ENCODE data around the gene DDX24.

Gene DDX24, protein sequence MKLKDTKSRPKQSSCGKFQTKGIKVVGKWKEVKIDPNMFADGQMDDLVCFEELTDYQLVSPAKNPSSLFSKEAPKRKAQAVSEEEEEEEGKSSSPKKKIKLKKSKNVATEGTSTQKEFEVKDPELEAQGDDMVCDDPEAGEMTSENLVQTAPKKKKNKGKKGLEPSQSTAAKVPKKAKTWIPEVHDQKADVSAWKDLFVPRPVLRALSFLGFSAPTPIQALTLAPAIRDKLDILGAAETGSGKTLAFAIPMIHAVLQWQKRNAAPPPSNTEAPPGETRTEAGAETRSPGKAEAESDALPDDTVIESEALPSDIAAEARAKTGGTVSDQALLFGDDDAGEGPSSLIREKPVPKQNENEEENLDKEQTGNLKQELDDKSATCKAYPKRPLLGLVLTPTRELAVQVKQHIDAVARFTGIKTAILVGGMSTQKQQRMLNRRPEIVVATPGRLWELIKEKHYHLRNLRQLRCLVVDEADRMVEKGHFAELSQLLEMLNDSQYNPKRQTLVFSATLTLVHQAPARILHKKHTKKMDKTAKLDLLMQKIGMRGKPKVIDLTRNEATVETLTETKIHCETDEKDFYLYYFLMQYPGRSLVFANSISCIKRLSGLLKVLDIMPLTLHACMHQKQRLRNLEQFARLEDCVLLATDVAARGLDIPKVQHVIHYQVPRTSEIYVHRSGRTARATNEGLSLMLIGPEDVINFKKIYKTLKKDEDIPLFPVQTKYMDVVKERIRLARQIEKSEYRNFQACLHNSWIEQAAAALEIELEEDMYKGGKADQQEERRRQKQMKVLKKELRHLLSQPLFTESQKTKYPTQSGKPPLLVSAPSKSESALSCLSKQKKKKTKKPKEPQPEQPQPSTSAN

DNA sequence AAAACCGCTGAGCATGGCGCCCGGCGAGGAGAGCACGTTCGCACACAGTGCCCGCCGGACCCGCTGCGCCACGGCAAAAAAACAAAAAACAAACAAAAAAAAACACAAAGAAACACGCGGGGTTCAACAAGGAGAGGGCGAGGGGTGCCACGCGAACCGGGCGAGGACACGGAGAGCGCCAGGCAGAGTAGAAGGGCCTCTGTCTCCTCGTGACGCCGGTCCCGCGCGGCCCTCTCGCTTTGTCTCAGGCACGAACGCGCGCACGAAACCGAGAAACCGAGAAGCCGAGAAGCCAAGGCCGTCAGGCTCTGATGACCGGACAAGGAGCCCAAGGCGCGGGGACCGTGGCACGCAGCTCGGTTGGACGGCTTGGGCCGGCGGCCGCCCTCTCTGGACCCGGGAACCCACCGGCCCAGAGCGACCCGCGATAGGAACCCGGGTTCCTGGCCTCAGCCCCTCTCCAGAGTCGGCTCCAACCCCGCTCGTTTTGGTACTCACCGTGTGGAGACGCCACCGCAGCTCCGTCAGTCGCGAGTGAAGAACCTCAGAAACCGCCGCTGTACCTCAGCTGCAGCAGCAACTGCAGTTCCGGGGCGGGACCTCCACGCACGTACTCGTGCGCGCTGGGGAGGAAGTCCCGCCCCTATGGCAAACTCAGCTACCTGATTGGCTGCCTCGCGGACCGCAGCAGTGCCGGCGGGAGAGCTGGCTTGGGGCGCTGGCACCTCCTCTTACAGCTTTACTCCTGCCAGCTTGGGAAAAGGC is at the start of gene DDX24, which contains the start of gene IFI27L1:
Gene DDX24 (minus strand): TSS at position 582 of the 765 bp plus-strand sequence. CDS start 1,460 bp downstream, outside the sequence.
Gene IFI27L1 (plus strand): TSS at position 690 of the 765 bp plus-strand sequence. CDS start 15,628 bp downstream, outside the sequence.
- DNase-seq (ENCODE audit: low read depth in 2 of 2) = peak; percentile 88 to 94

DNA sequence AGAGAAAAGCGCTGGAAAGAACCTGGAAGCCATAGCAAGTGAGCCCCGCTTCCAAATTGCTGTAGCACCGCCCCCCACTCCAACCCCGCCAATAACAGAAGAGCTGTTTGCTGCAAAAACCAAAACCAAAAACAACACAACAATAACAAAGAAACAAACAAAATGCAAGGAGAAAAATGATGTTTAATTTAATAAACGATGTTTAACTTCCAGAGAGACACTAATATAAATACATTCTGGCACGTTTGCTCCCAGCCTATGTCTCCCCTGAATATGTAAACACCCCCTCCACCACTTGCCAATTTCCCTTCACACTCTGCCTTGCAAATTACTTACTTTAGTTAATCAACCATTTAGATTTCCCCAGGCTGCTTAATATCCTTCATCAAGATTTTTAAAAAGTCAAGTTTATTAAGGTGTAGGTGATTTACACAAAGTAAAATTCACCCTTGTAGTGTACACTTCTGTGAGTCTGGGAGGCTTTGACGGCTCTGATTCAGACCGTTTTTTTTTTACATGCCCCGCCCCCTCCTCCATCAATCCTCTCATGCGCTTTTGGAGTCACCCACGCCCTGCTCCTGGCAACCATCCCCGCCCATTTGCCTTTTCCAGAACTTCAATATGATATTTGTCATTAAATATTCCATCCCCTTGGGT is 48.9 kb upstream of the DDX24 start:
- DNase-seq (ENCODE audit: low read depth in 2 of 2) = no peak

DNA sequence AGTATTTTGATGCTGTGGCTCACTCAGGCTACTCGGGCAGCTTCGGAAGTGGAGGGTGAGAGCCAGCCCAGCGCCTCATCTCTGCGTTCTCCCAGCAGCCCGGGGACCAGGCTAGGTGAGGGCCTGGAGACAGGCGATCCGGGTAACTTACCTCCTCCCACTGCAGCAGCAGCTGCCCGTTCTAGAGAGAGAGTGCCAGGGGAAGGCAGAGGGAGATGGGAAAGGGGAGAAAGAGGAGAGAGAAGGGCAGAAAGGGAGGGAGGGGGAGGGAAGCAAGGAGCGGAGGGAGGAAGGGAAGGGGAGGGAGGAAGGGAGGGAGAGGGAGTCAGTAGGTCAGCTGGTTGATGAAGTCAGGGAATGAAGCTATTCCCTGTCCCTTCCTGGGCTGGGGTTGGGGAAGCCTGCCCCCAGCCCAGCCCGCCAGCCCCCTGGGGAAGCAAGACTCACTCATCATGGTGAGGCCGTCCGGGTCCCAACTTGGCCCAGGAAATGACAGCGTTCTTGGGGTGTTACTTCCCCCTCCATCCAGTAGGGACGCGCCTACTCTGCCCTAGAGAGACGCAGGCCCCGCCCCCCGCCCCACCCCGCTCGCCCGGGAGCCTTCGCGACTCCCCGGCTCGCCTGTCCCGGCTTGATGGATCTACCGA is 48.2 kb upstream of the DDX24 start, which contains the start of gene IFI27L2:
Gene IFI27L2 (minus strand): TSS at position 494 of the 647 bp plus-strand sequence. CDS start 40 bp downstream, at position 454.
- peak; percentile 10 to 33 for DNase-seq (ENCODE audit: low read depth in 2 of 2)

DNA sequence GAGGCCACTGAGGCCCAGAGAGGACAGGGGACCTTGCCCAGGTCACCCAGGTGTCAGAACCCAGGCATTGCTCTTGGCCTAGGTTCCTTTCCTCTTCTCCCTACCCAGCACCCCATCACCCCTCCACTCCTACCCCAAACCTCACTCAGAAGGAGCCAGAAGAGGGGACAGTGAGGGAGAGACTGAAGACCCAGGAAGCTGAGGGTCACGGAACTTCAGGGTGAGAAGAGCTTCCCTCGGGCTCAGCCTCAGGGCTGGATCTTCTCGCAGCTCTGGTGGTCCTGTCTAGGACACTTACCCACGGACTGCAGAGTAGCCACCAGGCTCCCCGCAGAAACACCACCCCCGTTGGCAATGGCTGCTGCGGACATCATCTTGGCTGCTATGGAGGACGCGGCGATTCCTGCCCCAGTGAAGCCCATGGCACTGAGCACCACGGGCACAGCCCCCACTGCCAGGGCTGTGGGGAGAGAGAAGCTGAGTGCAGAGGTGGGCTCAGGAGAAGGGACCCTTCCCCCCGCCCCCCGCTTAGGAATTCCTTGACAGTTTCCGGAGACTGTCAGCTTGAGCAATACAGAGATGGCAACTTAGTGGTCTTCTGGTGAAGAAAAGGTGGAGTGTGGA is 47.3 kb upstream of the DDX24 start:
- no peak for DNase-seq (ENCODE audit: low read depth in 2 of 2)

DNA sequence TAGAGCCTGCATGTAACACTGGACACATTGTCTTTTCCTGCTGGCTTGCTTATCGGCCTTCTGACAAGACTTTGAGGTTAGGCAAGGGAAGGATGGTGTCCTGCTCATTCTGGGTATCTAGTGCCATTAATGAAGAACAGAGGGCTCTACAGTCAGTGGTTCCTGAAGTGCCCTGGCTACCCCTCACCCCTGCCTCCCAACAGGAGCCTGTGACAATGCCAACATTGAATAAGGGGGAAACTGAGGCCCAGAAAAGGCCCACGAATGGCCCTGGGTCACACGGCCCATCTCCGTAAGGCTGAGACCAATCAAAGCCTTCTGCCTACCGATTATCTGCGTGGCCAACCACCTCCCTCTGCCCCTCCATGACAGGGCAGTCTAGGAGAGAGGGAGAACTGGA is 46.3 kb upstream of the DDX24 start:
- DNase-seq (ENCODE audit: low read depth in 2 of 2) = no peak

DNA sequence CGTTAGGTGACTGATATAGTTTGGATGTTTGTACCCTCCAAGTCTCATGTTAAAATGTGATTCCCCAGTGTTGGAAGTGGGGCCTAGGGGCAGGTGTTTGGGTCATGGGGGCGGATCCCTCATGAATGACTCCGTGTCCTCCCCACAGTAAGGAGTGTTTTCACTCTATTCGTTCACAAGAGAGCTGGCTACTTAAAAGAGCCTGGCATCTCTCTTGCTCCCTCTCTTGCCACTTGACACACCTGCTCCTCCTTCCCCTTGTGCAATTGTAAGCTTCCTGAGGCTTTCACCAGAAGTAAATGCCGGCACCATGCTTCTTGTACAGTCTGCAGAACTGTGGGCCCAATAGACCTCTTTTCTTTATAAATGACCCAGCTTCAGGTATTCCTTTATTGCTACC is 45.8 kb upstream of the DDX24 start:
- no peak for DNase-seq (ENCODE audit: low read depth in 2 of 2)

DNA sequence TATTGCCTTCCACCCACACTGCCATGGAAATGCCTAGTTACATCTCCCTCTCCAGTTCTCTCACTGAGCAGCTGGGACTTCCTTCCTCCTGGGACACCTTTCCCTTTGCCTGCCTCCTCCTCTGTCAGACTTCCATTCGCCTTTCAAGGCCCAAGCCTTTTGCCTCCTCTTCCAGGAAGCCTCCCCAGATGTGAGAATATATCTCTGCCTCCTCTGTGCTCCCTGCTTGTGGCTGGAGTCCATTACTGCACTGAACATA is 45.3 kb upstream of the DDX24 start:
- no peak for DNase-seq (ENCODE audit: low read depth in 2 of 2)

DNA sequence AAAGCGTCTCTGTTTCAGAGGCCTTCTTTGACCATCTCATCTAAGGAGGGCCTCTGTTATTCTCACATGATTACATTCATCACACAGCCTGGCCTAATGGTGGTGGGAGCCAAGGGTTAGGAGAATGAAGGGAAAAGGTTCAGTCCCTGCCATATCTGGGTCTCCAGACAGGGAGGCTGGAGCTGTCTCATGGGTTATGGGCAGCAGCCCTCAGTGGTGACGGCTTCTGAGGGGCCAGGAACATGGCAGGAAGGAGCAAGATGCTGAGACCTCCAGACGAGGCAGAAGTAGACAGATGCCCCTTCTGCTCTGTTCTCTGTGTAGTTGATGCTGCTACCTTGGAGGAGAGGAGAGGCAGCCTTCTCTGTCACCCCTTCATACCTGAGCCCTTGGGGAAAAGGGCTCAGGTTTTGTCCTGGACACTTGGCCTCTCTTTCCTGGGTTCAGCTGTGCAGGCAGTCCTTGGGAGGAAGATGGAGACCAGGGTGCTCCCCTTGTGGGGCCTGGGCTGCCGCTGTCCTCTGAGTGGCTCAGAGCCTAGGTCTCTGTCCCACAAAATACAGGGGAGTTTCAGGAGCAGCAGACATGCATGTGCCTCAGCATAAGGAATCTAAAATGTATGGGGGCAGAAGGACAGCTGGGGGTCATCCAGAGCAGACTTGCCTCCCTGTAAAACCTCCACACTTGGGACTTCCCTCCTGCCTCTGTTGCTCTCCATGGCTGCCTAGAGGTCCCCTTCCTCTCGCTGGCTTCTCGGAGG is 44.8 kb upstream of the DDX24 start:
- DNase-seq (ENCODE audit: low read depth in 2 of 2) = no peak

DNA sequence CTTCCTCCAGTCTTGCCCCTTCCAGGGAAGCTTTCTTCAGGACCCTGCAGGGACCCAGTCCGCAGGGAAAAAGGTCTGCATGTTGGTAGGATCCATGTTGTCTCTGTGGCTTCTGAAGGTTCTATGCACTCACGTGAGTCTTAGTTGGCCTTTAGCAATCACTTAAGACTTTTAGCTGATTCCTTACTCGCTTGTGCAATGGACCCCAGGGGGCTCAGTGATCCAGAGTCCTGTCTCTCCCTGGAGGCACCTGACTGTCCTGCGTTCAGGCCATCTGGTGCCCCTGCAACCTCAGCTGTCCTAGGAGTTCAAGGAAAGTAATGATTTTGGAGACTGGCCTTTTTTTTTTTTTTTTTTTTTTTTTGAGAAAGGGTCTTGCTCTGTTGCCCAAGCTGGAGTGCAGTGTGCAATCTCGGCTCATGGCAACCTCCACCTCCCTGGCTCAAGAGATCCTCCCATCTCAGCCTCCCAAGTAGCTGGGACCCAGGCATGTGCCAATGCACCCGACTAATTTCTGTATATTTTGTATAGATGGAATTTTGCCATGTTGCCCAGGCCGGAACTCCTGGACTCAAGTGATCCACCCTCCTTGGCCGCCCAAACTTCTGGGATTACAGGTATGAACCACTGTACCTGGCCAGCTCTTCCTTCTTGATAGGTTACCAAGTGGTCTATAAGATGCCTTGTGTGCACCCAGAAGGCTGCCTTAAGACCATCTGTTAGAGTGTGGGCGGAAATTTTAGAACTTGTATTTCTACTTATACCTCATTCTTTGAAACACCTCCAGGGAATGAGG is 43.8 kb upstream of the DDX24 start:
- no peak for DNase-seq (ENCODE audit: low read depth in 2 of 2)

DNA sequence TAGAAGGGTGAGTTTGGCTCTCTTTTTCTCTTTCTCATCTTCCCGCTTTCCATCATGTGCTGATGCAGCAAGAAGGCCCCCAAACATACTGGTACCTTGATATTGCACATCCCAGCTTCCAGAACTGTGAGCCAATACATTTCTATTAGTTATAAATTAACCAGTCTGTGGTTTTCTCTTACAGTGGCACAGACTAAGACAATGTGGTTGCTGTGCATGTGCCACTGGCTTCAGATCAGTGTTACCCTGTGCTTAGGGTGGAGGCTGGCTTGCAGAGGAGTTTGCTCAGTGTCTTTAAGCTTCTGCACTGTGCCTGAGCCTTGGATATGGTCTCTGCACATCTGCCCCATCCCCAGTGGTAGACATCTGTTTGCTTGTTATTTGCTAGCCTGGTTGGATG is 42.9 kb upstream of the DDX24 start:
- no peak for DNase-seq (ENCODE audit: low read depth in 2 of 2)

DNA sequence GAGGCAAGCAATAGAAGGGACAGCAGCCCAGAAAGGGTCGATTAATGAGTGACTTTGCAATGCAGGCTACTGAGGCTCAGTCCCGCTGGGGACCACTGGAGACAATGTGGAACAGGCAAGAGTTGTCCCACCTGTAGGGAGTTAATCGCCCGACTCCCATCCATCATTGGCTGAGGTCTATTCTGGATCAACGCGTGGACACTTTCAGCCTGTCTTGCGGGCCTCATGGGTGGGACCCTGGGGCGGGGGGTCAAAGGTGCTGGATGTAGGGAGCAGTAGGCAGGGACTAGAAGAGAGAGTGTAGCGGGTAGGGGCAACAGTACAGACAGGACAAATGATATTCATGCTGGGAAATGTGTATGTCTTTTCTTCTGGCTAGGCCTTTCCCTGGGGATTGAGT is 42.3 kb upstream of the DDX24 start:
- DNase-seq (ENCODE audit: low read depth in 2 of 2) = no peak

DNA sequence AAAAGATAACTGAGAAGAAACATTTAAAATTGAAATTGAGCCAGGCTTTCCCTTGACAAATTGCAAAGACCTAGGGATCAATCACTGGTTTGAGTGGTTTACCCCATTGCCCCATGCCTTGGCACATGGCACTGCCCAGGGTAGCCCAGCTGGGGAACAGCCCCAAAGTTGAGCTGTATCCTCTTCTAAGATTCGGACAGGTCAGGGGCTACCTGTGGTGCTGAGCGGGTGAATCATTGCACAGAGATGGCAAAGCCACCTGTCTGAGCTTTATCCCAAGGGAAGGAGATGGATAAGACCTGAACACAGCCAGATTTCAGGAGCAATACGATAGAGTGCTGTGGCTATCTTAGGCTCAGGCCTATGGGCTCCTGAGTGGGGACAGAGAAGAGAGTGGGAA is 41.4 kb upstream of the DDX24 start:
- no peak for DNase-seq (ENCODE audit: low read depth in 2 of 2)

DNA sequence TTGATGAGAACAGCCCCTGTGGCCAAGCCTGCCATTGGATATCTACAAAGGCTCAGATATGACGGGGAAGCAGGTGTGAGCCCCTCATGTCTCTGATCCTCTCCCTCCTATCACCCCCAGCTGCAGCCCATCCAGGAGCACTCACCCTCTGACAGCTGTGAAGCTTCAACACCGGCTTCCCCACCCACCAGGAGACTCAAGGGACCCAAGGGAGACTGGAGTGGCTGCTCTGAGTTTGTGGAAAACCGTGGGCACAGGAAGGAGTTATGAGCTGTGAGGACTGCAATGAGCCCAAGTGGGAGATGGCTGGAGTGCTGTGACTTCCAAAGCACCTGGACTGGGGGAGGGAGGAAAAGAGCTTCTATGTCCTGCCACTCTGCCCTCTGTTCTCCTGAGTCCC is 40.5 kb upstream of the DDX24 start:
- DNase-seq (ENCODE audit: low read depth in 2 of 2) = no peak

DNA sequence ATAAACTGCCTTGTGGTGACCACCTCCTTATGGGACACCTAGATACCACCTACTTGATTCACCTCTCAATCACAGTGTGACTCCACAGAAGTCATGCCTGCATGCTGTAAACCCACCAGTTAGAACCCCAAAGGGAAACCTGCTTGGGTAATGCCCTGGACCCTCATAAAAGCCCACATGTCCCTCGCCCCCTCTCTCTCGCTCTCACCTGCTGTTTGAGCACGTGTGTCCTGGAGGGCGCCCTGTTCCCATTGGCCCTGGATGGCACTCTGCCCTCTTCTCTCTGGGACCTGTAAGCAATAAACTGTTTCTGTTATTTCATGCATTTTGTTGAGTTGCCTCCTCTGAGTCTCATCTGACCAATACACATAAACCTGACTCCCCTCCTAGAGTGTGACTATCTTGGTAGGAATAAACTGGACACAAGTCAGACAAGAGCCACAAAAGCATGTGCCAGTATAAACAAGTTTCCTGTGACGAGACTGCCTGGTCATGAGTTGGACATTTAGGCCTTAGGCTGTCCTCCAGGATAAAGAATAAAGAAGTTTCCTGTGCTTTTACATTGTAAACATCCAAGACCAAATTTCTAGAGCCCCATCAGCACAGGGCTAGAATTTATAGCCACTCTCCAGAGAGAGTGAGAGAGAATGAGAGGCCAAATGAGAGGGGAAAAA is 39.8 kb upstream of the DDX24 start:
- no peak for DNase-seq (ENCODE audit: low read depth in 2 of 2)

DNA sequence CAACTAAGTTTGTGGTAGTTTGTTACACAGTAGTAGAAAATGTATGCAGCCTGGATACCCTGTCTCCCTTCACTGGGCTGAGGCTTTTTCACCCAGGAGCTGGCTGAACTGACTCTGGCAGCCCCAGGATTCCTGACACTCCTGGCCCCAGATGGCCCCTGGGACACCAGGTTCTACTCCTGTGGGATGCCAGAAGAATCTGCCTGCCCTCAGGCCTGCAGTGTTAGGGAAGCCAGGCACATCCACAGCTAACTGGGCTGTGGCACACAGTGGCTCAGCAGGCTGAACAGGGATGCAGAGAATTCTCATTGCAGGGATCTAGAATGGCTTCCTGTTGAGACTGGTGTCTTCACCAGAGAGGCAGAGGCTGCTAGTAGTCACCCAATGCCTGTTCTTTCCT is 38.1 kb upstream of the DDX24 start:
- no peak for DNase-seq (ENCODE audit: low read depth in 2 of 2)

DNA sequence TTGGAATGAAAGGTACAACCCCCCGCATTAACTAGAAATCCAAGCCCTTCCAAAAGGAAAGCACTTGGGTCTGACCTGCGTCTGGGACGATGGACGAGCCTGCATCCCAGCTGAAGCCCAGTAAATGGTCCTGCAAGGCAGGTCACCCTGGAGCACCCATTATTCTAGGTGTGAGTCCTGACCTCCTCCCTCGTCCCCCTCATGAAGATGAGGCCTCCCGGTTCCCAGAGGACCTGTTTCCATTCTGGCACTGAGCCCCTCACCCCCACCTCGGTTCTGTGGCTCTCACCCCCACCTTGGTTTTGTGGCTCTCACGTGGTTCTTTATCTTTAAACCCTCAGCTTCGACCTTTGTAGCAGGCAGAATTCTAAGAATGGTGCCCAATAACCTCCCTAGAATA is 36.9 kb upstream of the DDX24 start:
- no peak for DNase-seq (ENCODE audit: low read depth in 2 of 2)

DNA sequence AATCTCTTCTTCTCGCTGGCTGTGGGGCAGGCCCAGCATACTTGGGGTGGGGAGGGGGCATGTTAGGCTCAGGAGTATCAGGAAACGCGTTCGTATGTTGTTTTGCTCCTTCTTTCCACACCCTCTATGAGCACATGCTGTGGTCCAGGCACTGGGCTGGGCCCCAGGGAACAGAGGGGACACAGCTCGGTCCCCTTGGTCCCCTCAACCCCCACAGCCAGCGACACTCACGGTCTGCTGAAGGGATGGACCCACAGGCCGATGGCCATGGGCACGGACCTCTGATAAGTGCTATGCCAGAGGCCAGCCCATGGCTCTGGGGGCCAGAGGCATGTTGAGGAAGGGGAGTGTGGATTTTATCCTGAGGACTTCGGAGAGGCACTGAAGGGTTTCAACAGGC is 35.7 kb upstream of the DDX24 start:
- DNase-seq (ENCODE audit: low read depth in 2 of 2) = no peak

DNA sequence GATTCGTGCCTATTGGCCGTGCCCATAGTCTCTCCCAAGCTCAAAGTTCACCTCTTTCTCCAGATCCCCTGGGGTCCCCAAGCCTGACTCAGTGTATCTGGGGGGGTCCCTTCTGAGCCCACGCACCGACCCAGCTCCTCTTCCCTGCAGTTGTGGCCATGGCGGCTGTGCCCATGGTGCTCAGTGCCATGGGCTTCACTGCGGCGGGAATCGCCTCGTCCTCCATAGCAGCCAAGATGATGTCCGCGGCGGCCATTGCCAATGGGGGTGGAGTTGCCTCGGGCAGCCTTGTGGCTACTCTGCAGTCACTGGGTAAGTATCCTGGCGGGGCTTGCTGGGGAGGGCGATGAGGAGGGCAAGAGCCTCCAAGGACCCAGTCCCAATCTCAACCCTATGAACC is 34.6 kb upstream of the DDX24 start:
- DNase-seq (ENCODE audit: low read depth in 2 of 2) = no peak
